Testis (tissue), 2 donors: Measurements from ENCODE around the gene TRMT112.

Source experiments
- CTCF ChIP-seq, 3 experiments: fragments of 450-650 bp in 2 of 3; fragments of 200-600 bp in 1 of 3; sonication (generic) in 1 of 3; IDR thresholded peaks; one replicate each; pipeline ENCODE4 v1.5.1; 2016 to 2019; ENCODE audit warnings: antibody characterized with exemption in 3 of 3, mild to moderate bottlenecking in 2 of 3, moderate library complexity in 1 of 3
- POLR2A ChIP-seq: fragments of 450-650 bp; IDR thresholded peaks from one replicate; pipeline ENCODE4 v1.6.1; 2017; ENCODE audit warnings: antibody characterized with exemption, mild to moderate bottlenecking, moderate library complexity

GRCh38 chr11:64314146-64314804, 3.1 kb downstream of the TRMT112 start:
- TF ChIP-seq CTCF (IDR thresholded peaks at IDR 0.05) (no peak), POLR2A (no peak)
